Breast epithelium (tissue), 4 donors: ENCODE data around the gene SLC26A11. TPM values are rescaled to one million over a fixed set of nuclear protein-coding genes. Genes with fewer than 3 reads are reported as not detected.

Source experiments
- DNase-seq, 2 donors: peaks; one replicate each; pipeline ENCODE4 v3.0.0-alpha.2; 2019; ENCODE audit warnings: low spot score in 2 of 2
- H3K27ac ChIP-seq, 2 donors: fragments of 200-600 bp; sonication (generic) in 1 of 2; one replicate each; pipeline ENCODE4 v1.5.1; 2016 to 2019; ENCODE audit warnings: mild to moderate bottlenecking in 1 of 2
- H3K27me3 ChIP-seq, 2 donors: fragments of 200-600 bp; sonication (generic) in 1 of 2; one replicate each; pipeline versions ENCODE4 v1.5.1 to v1.6.0; 2017 to 2019; ENCODE audit warnings: control low read depth in 1 of 2, mild to moderate bottlenecking in 1 of 2
- H3K36me3 ChIP-seq: fragments of 200-600 bp; one replicate; pipeline ENCODE4 v1.5.1; 2019
- H3K4me1 ChIP-seq, 2 donors: fragments of 200-600 bp; sonication (generic); one replicate each; pipeline ENCODE4 v1.5.1; 2016 to 2019; ENCODE audit warnings: control low read depth in 1 of 2
- H3K4me3 ChIP-seq, 3 donors: fragments of 200-600 bp; sonication (generic); 1 replicate in 2 of 3; 2 replicates in 1 of 3; pipeline ENCODE4 v1.5.1; 2016 to 2019; ENCODE audit warnings: mild to moderate bottlenecking in 3 of 3, moderate library complexity in 2 of 3
- H3K9me3 ChIP-seq, 2 donors: fragments of 200-600 bp; sonication (generic) in 1 of 2; one replicate each; pipeline ENCODE4 v1.5.1; 2016 to 2019; ENCODE audit warnings: control low read depth in 1 of 2
- POLR2A ChIP-seq: fragments of 450-650 bp; IDR thresholded peaks from one replicate; pipeline ENCODE4 v1.6.1; 2016; ENCODE audit warnings: antibody characterized with exemption, mild to moderate bottlenecking, moderate library complexity
- POLR2AphosphoS5 ChIP-seq, 3 donors: sonication (generic); formaldehyde crosslinking; IDR thresholded peaks; one replicate each; pipeline ENCODE4 v1.6.1; 2017; ENCODE audit warnings: antibody characterized with exemption in 3 of 3
- intact Hi-C: fragments of 100-400 bp; cut with DNase I; formaldehyde crosslinking; loops from one replicate; pipeline ENCODE4 v1.15.1; 2023; ENCODE audit warnings: low total_unique reads
- total RNA-seq, 3 donors: library from RNA; depleted of rRNA; stranded (reverse); fragments of >200 nt; gene quantifications; one replicate each; pipeline ENCODE4 v1.1.0, GENCODE V29; 2016
- TF ChIP-seq, protein P1 (sequence below), 3 donors: fragments of 450-650 bp; IDR thresholded peaks; one replicate each; pipeline ENCODE4 v1.5.1; 2016 to 2017; ENCODE audit warnings: antibody characterized with exemption in 3 of 3, mild to moderate bottlenecking in 3 of 3, moderate library complexity in 3 of 3

The SLC26A11 gene
- total RNA-seq, 3 donors from 2014 or later: 12.0 to 20.6 (median 19.0) TPM

- Histone ChIP-seq H3K36me3 (peaks cover 14% of the 10 kb centered on the region), H3K27me3 (no peaks in the 10 kb centered on the region), H3K4me1 (no peaks in the 10 kb centered on the region), H3K9me3 (no peaks in the 10 kb centered on the region), H3K4me3 (no peak overlapping the region), H3K27ac (no peak overlapping the region)
- TF ChIP-seq, protein P1, sequence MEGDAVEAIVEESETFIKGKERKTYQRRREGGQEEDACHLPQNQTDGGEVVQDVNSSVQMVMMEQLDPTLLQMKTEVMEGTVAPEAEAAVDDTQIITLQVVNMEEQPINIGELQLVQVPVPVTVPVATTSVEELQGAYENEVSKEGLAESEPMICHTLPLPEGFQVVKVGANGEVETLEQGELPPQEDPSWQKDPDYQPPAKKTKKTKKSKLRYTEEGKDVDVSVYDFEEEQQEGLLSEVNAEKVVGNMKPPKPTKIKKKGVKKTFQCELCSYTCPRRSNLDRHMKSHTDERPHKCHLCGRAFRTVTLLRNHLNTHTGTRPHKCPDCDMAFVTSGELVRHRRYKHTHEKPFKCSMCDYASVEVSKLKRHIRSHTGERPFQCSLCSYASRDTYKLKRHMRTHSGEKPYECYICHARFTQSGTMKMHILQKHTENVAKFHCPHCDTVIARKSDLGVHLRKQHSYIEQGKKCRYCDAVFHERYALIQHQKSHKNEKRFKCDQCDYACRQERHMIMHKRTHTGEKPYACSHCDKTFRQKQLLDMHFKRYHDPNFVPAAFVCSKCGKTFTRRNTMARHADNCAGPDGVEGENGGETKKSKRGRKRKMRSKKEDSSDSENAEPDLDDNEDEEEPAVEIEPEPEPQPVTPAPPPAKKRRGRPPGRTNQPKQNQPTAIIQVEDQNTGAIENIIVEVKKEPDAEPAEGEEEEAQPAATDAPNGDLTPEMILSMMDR (IDR thresholded peaks at IDR 0.05): no peak
- intact Hi-C loops: no loop called here
- no peak for DNase-seq
These were observed 26.0 kb downstream of the SLC26A11 start for GRCh38 chr17:80246266-80246681.

DNA sequence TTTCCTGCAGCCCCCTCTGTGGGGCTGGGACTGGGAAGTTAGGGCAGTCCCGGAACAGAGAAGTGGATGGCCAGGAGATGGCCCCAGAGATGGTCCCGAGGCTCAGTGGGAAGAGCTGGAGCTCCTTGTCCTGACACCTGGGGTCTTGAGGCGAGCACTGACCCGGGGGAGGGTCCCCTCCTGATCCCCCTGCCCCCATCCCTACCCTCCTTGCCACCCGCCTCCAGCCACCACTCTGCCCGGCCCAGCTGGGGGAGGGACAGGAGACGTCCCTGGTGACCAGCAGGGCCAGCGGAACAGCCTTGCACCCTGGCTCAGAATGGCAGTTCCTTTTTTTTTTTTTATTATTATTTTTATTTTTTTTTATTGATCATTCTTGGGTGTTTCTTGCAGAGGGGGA, 26.5 kb downstream of the SLC26A11 start:
- H3K27me3 ChIP-seq: no peaks in the 10 kb centered on the region
- intact Hi-C loops: no loop called here
- no peak for DNase-seq
- H3K4me3 ChIP-seq: no peak overlapping the region
- H3K9me3 ChIP-seq: no peaks in the 10 kb centered on the region
- no peak overlapping the region for H3K27ac ChIP-seq
- H3K4me1 ChIP-seq: no peaks in the 10 kb centered on the region
- H3K36me3 ChIP-seq: peaks cover 14% of the 10 kb centered on the region
- TF ChIP-seq POLR2A: no peak
- TF ChIP-seq, protein P1 (IDR thresholded peaks at IDR 0.05): no peak
- no peak for TF ChIP-seq POLR2AphosphoS5 (IDR thresholded peaks at IDR 0.05)

DNA sequence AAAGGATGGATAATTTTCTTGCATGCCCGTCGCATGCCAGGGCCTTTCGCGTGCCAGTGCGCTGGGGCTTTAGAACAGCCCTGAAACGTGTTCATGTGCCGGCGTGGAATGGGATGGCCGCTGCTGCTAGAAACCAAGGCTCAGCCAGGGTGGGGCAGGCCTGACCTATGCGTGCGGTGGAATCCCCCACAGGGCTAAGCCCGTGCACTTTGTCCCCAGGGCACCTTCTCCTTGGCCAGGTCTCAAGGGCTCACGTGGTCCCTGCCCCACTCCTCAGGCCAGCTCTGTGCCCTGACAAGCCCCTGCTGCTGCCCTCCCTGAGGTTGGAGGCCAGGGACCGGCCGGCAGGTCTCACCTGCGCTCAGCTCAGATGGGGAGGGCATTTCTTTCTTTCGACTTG, 27.3 kb downstream of the SLC26A11 start:
- no peak for DNase-seq
- Histone ChIP-seq H3K4me3 (no peak overlapping the region), H3K27ac (no peak overlapping the region), H3K27me3 (no peaks in the 10 kb centered on the region), H3K36me3 (peaks cover 10% of the 10 kb centered on the region), H3K4me1 (no peaks in the 10 kb centered on the region), H3K9me3 (no peaks in the 10 kb centered on the region)
- TF ChIP-seq POLR2A (no peak), POLR2AphosphoS5 (IDR thresholded peaks at IDR 0.05) (no peak)
- TF ChIP-seq, protein P1 (IDR thresholded peaks at IDR 0.05): no peak
- intact Hi-C loops: no loop called here

DNA sequence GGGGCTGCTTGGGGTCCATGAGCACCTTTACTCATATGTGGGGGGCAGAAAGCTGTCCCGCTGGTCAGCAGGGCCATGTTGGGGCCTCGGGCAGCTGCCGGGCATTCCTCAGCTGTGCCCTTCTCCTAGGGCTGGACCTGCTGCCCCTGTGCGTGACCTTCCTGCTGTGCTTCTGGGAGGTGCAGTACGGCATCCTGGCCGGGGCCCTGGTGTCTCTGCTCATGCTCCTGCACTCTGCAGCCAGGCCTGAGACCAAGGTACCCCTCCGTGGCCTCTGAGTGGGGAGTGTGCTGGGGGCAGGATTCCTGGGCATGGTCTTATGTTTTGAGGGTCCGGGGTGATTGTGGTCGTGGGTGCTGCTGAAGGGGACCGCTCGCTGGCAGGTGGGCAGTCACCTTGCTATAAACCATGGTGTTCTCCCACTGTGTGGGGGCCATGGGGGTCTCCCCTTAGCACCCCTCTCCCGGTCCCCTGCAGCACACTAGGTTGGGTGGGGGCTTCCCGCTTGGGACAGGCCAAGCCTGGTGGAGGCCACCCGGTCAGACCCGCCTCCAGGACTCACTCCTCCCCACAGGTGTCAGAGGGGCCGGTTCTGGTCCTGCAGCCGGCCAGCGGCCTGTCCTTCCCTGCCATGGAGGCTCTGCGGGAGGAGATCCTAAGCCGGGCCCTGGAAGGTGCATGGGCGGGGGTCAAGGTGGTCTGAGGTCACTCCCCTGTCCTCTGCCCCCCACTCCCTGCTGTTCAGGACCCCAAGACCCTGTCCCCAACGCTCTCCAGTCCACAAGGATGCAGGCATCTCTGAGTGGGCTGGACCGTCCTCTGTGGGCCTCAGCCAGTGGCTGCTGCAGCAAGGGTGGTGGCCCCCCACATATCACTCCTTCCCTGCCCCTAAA, 28.0 kb downstream of the SLC26A11 start:
- H3K27me3 ChIP-seq: no peaks in the 10 kb centered on the region
- no peaks in the 10 kb centered on the region for H3K4me1 ChIP-seq
- no peak for TF ChIP-seq POLR2AphosphoS5 (IDR thresholded peaks at IDR 0.05)
- TF ChIP-seq POLR2A: no peak
- TF ChIP-seq, protein P1 (IDR thresholded peaks at IDR 0.05): no peak
- intact Hi-C loops: no loop called here
- H3K36me3 ChIP-seq: peaks cover 10% of the 10 kb centered on the region
- H3K27ac ChIP-seq: no peak overlapping the region
- DNase-seq: no peak
- H3K9me3 ChIP-seq: no peaks in the 10 kb centered on the region
- no peak overlapping the region for H3K4me3 ChIP-seq

DNA sequence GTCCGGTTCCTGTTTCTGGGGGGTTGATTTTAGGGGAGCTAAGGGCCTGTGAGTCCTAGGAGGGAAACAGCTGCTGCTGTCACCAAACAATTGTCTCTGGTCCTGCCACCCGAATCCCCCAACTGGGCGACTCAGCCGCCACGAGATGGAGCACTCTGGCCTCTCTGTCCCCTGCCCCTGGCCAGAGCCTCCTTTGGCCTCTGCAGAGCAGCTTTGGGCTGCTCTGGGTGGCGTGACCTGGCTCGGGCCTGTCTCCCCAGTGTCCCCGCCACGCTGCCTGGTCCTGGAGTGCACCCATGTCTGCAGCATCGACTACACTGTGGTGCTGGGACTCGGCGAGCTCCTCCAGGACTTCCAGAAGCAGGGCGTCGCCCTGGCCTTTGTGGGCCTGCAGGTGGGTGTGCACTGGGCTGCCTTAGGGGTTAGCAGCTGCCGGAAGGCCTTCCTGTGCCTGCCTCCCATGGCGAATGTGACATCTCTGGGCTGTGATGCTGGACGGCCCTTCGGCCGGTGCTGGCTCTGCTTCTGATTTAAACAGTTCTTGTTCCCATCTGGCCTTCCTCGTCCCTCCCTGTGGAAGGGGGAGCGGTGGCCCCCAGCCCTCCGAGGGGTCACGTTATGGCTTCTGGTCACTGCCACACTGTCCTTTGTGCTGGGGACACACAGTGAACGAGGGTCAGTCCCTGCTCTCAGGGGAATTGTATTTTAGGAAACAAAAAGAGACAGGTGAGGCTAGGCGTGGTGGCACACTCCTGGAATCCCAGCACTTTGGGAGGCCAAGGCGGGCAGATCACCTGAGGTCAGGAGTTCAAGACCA, 28.9 kb downstream of the SLC26A11 start:
- intact Hi-C loops: no loop called here
- no peak overlapping the region for H3K27ac ChIP-seq
- no peaks in the 10 kb centered on the region for H3K9me3 ChIP-seq
- H3K4me1 ChIP-seq: no peaks in the 10 kb centered on the region
- H3K4me3 ChIP-seq: no peak overlapping the region
- DNase-seq: no peak
- TF ChIP-seq POLR2A: no peak
- TF ChIP-seq, protein P1 (IDR thresholded peaks at IDR 0.05): no peak
- TF ChIP-seq POLR2AphosphoS5 (IDR thresholded peaks at IDR 0.05): no peak
- no peaks in the 10 kb centered on the region for H3K27me3 ChIP-seq
- peaks cover 10% of the 10 kb centered on the region for H3K36me3 ChIP-seq
